Liver (tissue), 9 donors: ENCODE measurements around the gene WNT2. TPM values are rescaled to one million over a fixed set of nuclear protein-coding genes. Genes with fewer than 3 reads are reported as not detected.

Source experiments
- DNase-seq: peaks from one replicate; pipeline ENCODE4 v3.0.0-alpha.2; 2017; ENCODE audit warnings: low spot score
- H3K27ac ChIP-seq, 2 donors: one replicate each; pipeline ENCODE4 v1.7.0; 2013; ENCODE audit warnings: inconsistent platforms in 2 of 2, low read length in 2 of 2, control low read depth in 1 of 2, low read depth in 1 of 2, mild to moderate bottlenecking in 1 of 2
- H3K27me3 ChIP-seq, 4 donors: one replicate each; pipeline versions ENCODE4 v1.6.1 to v1.7.0; 2013; ENCODE audit warnings: low read length in 3 of 4, inconsistent platforms in 1 of 4, mild to moderate bottlenecking in 1 of 4, moderate library complexity in 1 of 4; ENCODE audit not compliant: control insufficient read depth in 4 of 4, insufficient read depth in 4 of 4
- H3K36me3 ChIP-seq, 4 donors: one replicate each; pipeline versions ENCODE4 v1.6.1 to v1.7.0; 2013; ENCODE audit warnings: low read length in 3 of 4, mild to moderate bottlenecking in 3 of 4, low read depth in 1 of 4, moderate library complexity in 1 of 4; ENCODE audit not compliant: control insufficient read depth in 4 of 4, insufficient read depth in 3 of 4
- H3K4me1 ChIP-seq, 4 donors: one replicate each; pipeline versions ENCODE4 v1.6.1 to v1.7.0; 2013; ENCODE audit warnings: low read length in 3 of 4, mild to moderate bottlenecking in 3 of 4, moderate library complexity in 1 of 4; ENCODE audit not compliant: control insufficient read depth in 4 of 4, insufficient read depth in 4 of 4
- H3K4me3 ChIP-seq, 3 donors: one replicate each; pipeline versions ENCODE4 v1.6.1 to v1.7.0; 2013; ENCODE audit warnings: low read length in 3 of 3, control low read depth in 1 of 3, low read depth in 1 of 3, mild to moderate bottlenecking in 1 of 3
- H3K9ac ChIP-seq, 2 donors: one replicate each; pipeline ENCODE4 v1.7.0; 2013; ENCODE audit warnings: low read length in 2 of 2, mild to moderate bottlenecking in 2 of 2, moderate library complexity in 2 of 2, control low read depth in 1 of 2, low read depth in 1 of 2
- H3K9me3 ChIP-seq, 4 donors: one replicate each; pipeline versions ENCODE4 v1.6.1 to v1.7.0; 2013; ENCODE audit warnings: low read length in 3 of 4; ENCODE audit not compliant: control insufficient read depth in 4 of 4
- FOXA2 ChIP-seq: IDR thresholded peaks from 2 replicates; pipeline ENCODE4 v1.6.1; 2016; ENCODE audit warnings: antibody characterized with exemption
- GABPA ChIP-seq, 2 donors: IDR thresholded peaks in 1 of 2; conservative IDR thresholded peaks in 1 of 2; 2 replicates each; pipeline ENCODE4 v1.6.1; 2016; ENCODE audit warnings: antibody characterized with exemption in 2 of 2, mild to moderate bottlenecking in 1 of 2, moderate library complexity in 1 of 2
- JUND ChIP-seq, 2 donors: IDR thresholded peaks; 2 replicates each; pipeline ENCODE4 v1.6.1; 2016; ENCODE audit warnings: antibody characterized with exemption in 2 of 2
- NR2F2 ChIP-seq: IDR thresholded peaks from 2 replicates; pipeline ENCODE4 v1.6.1; 2016; ENCODE audit warnings: antibody characterized with exemption
- RAD21 ChIP-seq, 2 donors: IDR thresholded peaks; 2 replicates each; pipeline ENCODE4 v1.6.1; 2016; ENCODE audit warnings: antibody characterized with exemption in 2 of 2, mild to moderate bottlenecking in 2 of 2
- REST ChIP-seq: IDR thresholded peaks from 2 replicates; pipeline ENCODE4 v1.6.1; 2016; ENCODE audit warnings: antibody characterized with exemption, mild to moderate bottlenecking
- RXRA ChIP-seq, 2 donors: IDR thresholded peaks; 2 replicates each; pipeline ENCODE4 v1.6.1; 2017 to 2018; ENCODE audit warnings: antibody characterized with exemption in 2 of 2, mild to moderate bottlenecking in 1 of 2
- TAF1 ChIP-seq: conservative IDR thresholded peaks from 2 replicates; pipeline ENCODE4 v1.6.1; 2016; ENCODE audit warnings: antibody characterized with exemption, mild to moderate bottlenecking
- YY1 ChIP-seq: IDR thresholded peaks from 2 replicates; pipeline ENCODE4 v1.6.1; 2016; ENCODE audit warnings: antibody characterized with exemption, mild to moderate bottlenecking
- WGBS: extraction: QIAGEN DNeasy Blood & Tissue Kit; methylation state at CpG from one replicate; pipeline ENCODE4 v1.1.7; 2013; 5-methylcytosine and 5-hydroxymethylcytosine counted together
- polyA plus RNA-seq, 2 donors: library from polyadenylated mRNA; stranded (reverse) in 1 of 2; unstranded in 1 of 2; fragments of 200-250 nt in 1 of 2; fragments of >200 nt in 1 of 2; fragmentation: Nextera tagmentation in 1 of 2; extraction: Ambion mirVana in 1 of 2; gene quantifications; one replicate each; pipeline versions ENCODE4 v1.2.1 to v1.2.3, GENCODE V29; 2013 to 2015
- total RNA-seq, 2 donors: library from RNA; depleted of rRNA; stranded (reverse); fragments of >200 nt; gene quantifications; one replicate each; pipeline ENCODE4 v1.2.3, GENCODE V29; 2014
- TF ChIP-seq, protein P1 (sequence below): fragments of 150-350 bp; IDR thresholded peaks from 2 replicates; pipeline ENCODE4 v1.5.1; 2017; ENCODE audit warnings: improper control_type of control experiment, low read depth, low read length; ENCODE audit not compliant: missing input control
- TF ChIP-seq, protein P2 (sequence below): IDR thresholded peaks from 2 replicates; pipeline ENCODE4 v1.6.1; 2016; ENCODE audit warnings: antibody characterized with exemption
- TF ChIP-seq, protein P3 (sequence below): IDR thresholded peaks from 2 replicates; pipeline ENCODE4 v1.6.1; 2016; ENCODE audit warnings: antibody characterized with exemption
- TF ChIP-seq, protein P4 (sequence below): IDR thresholded peaks from 2 replicates; pipeline ENCODE4 v1.6.1; 2016; ENCODE audit warnings: antibody characterized with exemption
- donor health status: healthy.
- donor health status: healthy.
- donor health status: healthy.
- donor health status: healthy.
- donor health status: healthy.

WNT2 gene
- total and polyA plus RNA-seq, 4 donors: 1.1 to 2.0 (median 1.6) TPM

GRCh38 chr7:117230276-117231046, 92.4 kb downstream of the WNT2 start:
- WGBS: 95% methylated on average over 4 of the region's 4 CpGs

DNA sequence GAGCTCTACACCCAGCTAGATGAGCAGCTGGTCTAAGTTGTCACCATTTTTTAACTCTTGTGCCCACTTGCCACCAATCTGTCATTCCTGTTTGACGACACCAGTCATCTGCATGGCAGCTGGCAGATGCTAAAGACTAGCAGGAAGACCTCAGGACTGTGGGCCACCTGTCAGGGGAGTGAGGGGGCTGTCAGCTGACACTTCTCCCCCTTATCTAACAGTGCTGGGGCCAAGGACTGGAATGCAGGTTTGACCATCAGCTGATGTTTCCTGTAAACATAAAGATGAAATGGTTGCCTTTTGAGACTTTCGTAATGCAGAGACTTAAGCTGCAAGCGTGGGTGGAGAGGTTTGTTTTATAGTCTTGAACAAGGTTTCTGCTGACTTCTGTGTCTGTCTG, 93.5 kb downstream of the WNT2 start:
- Histone ChIP-seq H3K36me3 (peaks cover 0 to 5% (median 1%) of the 10 kb centered on the region in 4 donors), H3K4me1 (no peaks in the 10 kb centered on the region), H3K27me3 (no peaks in the 10 kb centered on the region), H3K9me3 (no peaks in the 10 kb centered on the region), H3K4me3 (no peak overlapping the region), H3K27ac (no peak overlapping the region), H3K9ac (no peak overlapping the region)
- 95% methylated on average over 3 of the region's 3 CpGs for WGBS
- no peak for DNase-seq
- TF ChIP-seq, protein P1, sequence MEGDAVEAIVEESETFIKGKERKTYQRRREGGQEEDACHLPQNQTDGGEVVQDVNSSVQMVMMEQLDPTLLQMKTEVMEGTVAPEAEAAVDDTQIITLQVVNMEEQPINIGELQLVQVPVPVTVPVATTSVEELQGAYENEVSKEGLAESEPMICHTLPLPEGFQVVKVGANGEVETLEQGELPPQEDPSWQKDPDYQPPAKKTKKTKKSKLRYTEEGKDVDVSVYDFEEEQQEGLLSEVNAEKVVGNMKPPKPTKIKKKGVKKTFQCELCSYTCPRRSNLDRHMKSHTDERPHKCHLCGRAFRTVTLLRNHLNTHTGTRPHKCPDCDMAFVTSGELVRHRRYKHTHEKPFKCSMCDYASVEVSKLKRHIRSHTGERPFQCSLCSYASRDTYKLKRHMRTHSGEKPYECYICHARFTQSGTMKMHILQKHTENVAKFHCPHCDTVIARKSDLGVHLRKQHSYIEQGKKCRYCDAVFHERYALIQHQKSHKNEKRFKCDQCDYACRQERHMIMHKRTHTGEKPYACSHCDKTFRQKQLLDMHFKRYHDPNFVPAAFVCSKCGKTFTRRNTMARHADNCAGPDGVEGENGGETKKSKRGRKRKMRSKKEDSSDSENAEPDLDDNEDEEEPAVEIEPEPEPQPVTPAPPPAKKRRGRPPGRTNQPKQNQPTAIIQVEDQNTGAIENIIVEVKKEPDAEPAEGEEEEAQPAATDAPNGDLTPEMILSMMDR: no peak
- TF ChIP-seq YY1 (no peak), RAD21 (IDR thresholded peaks at IDR 0.05) (no peak), GABPA (IDR thresholded peaks at IDR 0.05 in 1 of 2, conservative IDR thresholded peaks at IDR 0.05 in 1 of 2) (no peak), TAF1 (no peak), JUND (IDR thresholded peaks at IDR 0.05) (no peak), REST (no peak), RXRA (IDR thresholded peaks at IDR 0.05) (no peak), FOXA2 (no peak)
- TF ChIP-seq, protein P2, sequence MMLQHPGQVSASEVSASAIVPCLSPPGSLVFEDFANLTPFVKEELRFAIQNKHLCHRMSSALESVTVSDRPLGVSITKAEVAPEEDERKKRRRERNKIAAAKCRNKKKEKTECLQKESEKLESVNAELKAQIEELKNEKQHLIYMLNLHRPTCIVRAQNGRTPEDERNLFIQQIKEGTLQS: no peak
- TF ChIP-seq, protein P3, sequence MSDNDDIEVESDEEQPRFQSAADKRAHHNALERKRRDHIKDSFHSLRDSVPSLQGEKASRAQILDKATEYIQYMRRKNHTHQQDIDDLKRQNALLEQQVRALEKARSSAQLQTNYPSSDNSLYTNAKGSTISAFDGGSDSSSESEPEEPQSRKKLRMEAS: no peak
- TF ChIP-seq, protein P4, sequence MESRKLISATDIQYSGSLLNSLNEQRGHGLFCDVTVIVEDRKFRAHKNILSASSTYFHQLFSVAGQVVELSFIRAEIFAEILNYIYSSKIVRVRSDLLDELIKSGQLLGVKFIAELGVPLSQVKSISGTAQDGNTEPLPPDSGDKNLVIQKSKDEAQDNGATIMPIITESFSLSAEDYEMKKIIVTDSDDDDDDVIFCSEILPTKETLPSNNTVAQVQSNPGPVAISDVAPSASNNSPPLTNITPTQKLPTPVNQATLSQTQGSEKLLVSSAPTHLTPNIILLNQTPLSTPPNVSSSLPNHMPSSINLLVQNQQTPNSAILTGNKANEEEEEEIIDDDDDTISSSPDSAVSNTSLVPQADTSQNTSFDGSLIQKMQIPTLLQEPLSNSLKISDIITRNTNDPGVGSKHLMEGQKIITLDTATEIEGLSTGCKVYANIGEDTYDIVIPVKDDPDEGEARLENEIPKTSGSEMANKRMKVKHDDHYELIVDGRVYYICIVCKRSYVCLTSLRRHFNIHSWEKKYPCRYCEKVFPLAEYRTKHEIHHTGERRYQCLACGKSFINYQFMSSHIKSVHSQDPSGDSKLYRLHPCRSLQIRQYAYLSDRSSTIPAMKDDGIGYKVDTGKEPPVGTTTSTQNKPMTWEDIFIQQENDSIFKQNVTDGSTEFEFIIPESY: no peak

More at GRCh38 chr7:117230276-117231046, 92.4 kb downstream of the WNT2 start:
- DNase-seq: no peak
- Histone ChIP-seq H3K9ac (no peak overlapping the region), H3K9me3 (peaks cover 0 to 1% (median 0%) of the 10 kb centered on the region in 4 donors), H3K4me3 (no peak overlapping the region), H3K27me3 (no peaks in the 10 kb centered on the region), H3K4me1 (no peaks in the 10 kb centered on the region), H3K27ac (no peak overlapping the region), H3K36me3 (peaks cover 0 to 5% (median 1%) of the 10 kb centered on the region in 4 donors)
- TF ChIP-seq RXRA (IDR thresholded peaks at IDR 0.05): no peak
- TF ChIP-seq, protein P3: no peak
- TF ChIP-seq NR2F2: no peak
- no peak for TF ChIP-seq REST
- TF ChIP-seq YY1: no peak
- no peak for TF ChIP-seq GABPA (IDR thresholded peaks at IDR 0.05 in 1 of 2, conservative IDR thresholded peaks at IDR 0.05 in 1 of 2)
